ENCODE results near the gene HOXA1.
"Not testable (repeated sequence)": the region's sequence is repeated elsewhere in the genome, so short reads cannot be mapped to it uniquely, and the experiment has no call there.

HOXA1 gene

GRCh38 chr7:27088002-27088922 lies 7.5 kb downstream of the HOXA1 start:
- no peak for DNase-seq

GRCh38 chr7:27083646-27084045 lies 12.2 kb downstream of the HOXA1 start:
- no peak for DNase-seq

GRCh38 chr7:27082171-27082570 lies 13.6 kb downstream of the HOXA1 start:
- DNase-seq = no peak

GRCh38 chr7:27080844-27081436 lies 14.9 kb downstream of the HOXA1 start:
- no peak for DNase-seq

GRCh38 chr7:27079234-27079975 lies 16.4 kb downstream of the HOXA1 start:
- DNase-seq = no peak

- DNase-seq = no peak
These were observed 17.1 kb downstream of the HOXA1 start for GRCh38 chr7:27078616-27079233.

GRCh38 chr7:27073076-27073475 lies 22.7 kb downstream of the HOXA1 start:
- DNase-seq = no peak

GRCh38 chr7:27071622-27072390 lies 24.0 kb downstream of the HOXA1 start:
- no peak for DNase-seq

GRCh38 chr7:27068259-27068658 lies 27.5 kb downstream of the HOXA1 start:
- DNase-seq = no peak

GRCh38 chr7:27066148-27066547 lies 29.7 kb downstream of the HOXA1 start:
- no peak for DNase-seq

GRCh38 chr7:27065709-27066108 lies 30.1 kb downstream of the HOXA1 start:
- DNase-seq = no peak

- no peak for DNase-seq
These were observed 31.1 kb downstream of the HOXA1 start for GRCh38 chr7:27064661-27065060.

GRCh38 chr7:27064159-27064558 lies 31.6 kb downstream of the HOXA1 start:
- no peak for DNase-seq

- no peak for DNase-seq
These were observed 32.9 kb downstream of the HOXA1 start for GRCh38 chr7:27062946-27063345.

- no peak for DNase-seq
These were observed 42.6 kb downstream of the HOXA1 start for GRCh38 chr7:27053153-27053552.

- DNase-seq = no peak
These were observed 44.3 kb downstream of the HOXA1 start for GRCh38 chr7:27051451-27051850.

GRCh38 chr7:27048438-27048837 lies 47.4 kb downstream of the HOXA1 start:
- no peak for DNase-seq

GRCh38 chr7:27046854-27047549 lies 48.8 kb downstream of the HOXA1 start:
- DNase-seq = no peak

- not testable (repeated sequence) for DNase-seq
These were observed 49.8 kb downstream of the HOXA1 start for GRCh38 chr7:27045972-27046371.

GRCh38 chr7:27045066-27045465 lies 50.7 kb downstream of the HOXA1 start:
- DNase-seq = not testable (repeated sequence)
